ENCODE measurements around the gene LRCH4.

GRCh38 chr7:100573691-100574361, 12.1 kb downstream of the LRCH4 start, which contains the start of gene SAP25:
- TF ChIP-seq CTCF (conservative IDR thresholded peaks at IDR 0.05; ENCODE audit: low read depth, low read length) (0 out of 2 replicates have a peak, but pooled peaks have one; percentile 12), EZH2 (IDR thresholded peaks at IDR 0.05; ENCODE audit: borderline replicate concordance, low read depth, low read length, poor library complexity, severe bottlenecking) (no peak)

Measured in A673 (cell line).